HG03135 (cell line): ENCODE data around the gene MRGPRF.
"Not testable (repeated sequence)": the region's sequence is repeated elsewhere in the genome, so short reads cannot be mapped to it uniquely, and the experiment has no call there.

ENCODE experiments used
- ATAC-seq: cut with Tn5 transposase; IDR thresholded peaks from one replicate; pipeline ENCODE4 v1.9.1; 2021; ENCODE audit warnings: mild to moderate bottlenecking, moderate library complexity; ENCODE audit not compliant: unreplicated experiment

Gene MRGPRF

DNA sequence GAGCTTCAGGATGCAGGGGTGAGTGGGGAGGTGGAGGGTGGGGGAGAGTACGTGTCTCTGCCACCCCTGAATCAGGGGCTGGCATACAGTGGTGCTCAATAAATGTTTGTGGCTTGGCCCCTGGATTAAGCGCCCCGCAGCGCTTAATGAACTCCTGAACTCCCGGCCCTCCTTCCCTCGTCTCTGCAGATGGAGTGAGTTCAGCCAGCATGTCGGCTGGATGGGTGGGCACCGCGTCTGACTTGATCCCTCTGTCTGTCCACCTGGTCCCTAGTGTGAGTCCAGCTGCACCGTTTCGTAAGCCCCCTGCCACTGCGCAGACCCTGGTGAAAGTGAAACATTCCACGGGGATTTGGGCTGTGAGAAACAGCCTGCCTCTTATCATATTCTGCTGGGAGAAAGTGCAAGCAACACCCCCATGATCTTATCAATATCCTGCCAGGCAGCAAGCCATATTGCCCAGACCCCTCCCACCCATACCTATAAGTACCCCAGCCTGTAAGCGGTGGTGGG is 20.2 kb downstream of the MRGPRF start:
- no peak for ATAC-seq

DNA sequence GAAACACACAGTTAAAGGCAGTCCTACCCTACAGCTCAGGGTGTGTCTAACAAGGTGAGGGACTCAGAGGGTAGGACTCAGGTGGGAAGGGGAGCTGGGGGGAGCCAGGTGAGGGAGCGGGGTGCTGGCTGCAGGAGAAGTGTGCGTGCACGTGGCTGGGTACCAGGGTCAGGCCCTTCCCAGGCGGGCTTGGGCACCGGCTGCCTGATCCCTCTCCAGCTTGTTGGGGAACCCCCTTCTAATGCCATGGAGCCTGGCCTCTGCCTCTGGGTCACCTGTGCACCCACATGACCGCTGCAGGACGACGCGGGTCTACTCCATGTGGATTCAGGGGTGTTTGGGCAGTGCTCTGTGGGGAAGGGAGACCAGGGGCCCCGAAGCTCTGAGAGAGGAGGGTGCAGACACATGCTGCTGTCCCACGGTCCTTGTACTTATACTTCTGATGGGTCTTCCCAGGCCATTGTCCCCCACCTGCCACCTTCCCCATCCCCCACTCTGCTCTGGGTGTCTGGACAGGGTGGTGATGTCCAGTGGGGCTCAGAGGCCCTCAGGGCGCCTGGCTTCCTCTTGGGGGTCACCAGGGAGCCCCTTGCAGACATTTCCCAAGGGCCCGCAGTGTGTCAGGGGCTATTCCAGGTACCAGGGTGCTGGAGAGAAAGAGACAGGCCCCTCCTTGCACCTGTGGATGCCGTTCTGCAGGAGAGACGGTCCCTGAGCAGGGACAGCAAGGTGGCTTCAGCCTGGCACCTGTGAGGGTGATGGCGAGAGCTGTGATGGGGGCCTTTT is 21.9 kb downstream of the MRGPRF start:
- ATAC-seq = no peak

DNA sequence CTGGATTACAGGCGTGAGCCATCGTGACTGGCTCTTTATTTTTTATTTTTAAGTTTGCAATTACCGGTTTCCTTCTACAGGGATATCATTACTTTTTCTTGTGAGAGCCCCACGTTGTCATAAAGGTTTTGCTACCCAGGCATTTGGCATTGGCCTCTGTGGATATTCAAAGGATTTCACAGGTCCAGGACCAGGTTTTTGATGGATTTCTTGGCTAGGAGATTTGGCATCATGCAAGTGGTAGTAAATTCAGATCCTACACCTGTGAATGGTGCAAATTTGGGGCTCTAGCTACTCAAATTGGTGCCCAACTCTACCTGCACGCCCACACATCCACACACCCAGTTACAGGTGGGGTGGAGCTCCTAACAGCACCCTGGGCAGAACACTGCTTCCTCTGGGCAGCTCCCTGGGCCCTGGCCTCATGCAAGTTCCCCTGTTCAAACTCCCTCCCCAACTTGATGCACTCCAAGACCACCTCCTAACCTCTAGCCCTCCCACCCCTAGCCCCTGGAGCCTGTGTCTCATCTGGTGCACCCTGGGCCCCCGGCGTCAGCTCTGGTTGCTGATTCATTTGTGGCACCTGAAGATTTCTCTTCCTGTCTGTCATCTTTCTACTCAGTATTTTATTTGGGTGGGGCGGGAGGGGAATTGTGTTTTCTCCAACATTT is 23.0 kb downstream of the MRGPRF start:
- no peak for ATAC-seq

DNA sequence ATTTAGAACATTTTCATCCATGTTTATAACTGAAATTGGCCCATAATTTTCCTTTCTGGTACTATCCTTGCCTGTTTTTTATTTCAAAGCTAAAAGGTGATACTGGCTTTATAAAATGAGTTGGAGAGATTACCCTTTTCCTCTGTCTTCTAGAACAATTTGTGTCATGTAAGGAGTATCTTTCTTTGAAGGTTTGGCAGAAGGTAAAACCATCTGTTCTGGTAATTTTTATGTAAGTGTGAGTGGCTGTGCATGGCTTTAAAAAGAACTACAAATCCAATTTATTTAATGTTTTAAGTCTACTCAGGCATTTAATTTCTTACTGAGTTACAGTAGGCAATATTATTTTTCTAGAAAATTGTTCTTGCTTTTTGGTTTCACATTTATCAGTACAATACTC is 24.6 kb downstream of the MRGPRF start:
- ATAC-seq = no peak

DNA sequence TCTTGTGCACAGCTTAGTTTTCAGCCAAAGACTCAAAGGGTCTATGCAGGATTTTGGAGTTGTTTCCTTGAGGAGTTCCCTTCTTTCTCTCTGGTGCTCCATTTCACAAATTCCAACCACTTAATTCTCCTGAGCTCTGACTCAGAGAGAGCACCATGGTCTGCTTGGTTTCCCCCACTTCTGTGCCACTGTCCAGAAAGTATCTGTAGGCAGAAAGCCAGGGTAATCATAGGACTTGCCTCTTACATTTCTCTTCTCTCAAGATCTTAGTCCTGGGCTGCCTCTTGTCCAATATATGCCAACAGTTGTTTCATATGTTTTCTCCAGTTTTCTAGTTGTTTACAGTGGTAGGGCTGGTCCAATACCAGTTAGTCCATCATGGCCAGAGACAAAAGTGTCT is 25.8 kb downstream of the MRGPRF start:
- no peak for ATAC-seq

DNA sequence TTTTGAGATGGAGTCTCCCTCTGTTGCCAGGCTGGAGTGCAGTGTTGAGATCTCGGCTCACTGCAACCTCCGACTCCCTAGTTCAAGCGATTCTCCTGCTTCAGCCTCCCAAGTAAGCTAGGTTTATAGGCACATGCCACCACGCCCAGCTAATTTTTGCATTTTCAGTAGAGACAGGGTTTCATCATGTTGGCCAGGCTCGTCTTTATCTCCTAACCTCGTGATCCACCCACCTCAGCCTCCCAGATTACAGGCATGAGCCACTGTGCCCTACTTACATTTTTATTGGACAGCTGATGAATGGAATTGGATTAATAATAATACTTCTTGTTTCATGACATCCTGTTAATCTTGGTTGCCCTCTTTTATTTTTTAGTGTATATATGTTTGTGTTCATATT is 29.2 kb downstream of the MRGPRF start:
- ATAC-seq = no peak

DNA sequence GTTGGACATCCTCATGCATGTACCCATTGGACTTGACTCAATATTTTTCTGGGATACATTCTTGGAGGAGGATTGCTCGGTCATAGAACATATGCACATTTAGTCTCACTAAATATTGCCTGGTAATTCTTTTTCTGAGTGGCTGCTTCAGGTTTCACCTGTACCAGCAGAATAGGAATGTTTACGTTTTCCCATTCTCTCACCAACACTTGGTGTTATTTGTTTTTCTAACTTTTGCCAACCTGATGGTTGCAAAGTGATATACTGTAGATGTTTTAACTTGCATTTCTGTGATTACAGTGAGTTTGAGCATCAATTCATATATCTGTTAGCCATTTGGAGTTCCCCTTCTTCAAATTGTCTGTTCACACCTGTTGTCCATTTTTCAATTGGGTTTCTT is 30.9 kb downstream of the MRGPRF start:
- no peak for ATAC-seq

DNA sequence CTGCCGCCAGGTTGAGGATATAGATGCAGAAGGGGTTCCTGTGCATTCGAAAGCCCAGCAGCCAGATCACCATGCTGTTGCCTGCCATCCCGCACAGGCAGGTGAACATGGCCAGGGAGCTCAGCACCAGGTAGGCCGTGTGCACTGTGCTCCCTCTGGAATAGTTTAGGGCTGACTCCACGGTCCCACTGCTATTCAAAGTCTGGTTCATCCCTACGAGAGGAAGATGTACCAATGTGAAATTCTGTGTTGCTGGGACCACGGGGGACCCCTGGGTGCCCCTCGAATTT is 32.3 kb downstream of the MRGPRF start, which contains the start of gene MRGPRD:
TSS of gene MRGPRD (minus strand) at position 211 of the 290 bp plus-strand sequence. CDS start at position 211, 0 bp downstream.
- no peak for ATAC-seq

DNA sequence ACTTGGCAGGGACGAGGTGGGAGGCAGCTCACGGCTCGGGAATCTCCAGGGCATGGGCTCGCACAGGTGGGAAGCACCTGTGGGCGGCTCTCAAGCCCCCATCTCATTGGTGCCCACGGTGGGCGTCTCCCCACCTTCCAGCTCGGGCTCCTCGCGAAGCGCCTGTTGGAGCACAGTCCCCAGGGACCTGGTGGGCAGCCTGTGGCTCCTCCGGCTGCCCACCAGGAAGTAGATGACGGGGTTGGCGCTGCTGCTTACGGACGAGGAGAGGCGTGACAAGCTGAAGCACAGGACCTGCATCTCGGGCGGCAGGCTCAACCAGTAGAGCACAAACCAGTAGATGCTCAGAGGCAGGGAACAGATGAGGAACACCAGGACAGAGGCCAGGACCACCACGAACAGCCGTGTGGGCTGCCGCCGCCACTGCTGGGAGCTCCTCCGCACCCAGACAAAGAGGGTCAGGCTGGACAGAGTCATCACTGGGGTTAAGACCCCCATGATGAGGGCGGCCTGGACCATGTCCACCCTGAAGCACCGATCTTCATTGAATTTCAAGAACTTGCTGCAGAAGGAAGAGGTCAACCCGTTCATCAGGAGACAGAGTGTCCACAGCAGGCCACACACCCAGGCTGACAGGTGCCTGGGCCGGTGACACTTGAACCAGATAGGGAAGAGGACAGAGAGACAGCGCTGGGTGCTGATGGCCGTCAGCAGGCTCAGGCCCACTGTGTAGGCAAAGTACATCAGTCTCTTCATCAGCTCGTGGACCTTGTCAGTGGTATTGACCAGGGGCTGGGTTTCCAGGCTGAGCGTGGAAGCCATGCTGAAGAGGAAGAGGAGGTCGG is 32.9 kb downstream of the MRGPRF start:
- no peak for ATAC-seq

DNA sequence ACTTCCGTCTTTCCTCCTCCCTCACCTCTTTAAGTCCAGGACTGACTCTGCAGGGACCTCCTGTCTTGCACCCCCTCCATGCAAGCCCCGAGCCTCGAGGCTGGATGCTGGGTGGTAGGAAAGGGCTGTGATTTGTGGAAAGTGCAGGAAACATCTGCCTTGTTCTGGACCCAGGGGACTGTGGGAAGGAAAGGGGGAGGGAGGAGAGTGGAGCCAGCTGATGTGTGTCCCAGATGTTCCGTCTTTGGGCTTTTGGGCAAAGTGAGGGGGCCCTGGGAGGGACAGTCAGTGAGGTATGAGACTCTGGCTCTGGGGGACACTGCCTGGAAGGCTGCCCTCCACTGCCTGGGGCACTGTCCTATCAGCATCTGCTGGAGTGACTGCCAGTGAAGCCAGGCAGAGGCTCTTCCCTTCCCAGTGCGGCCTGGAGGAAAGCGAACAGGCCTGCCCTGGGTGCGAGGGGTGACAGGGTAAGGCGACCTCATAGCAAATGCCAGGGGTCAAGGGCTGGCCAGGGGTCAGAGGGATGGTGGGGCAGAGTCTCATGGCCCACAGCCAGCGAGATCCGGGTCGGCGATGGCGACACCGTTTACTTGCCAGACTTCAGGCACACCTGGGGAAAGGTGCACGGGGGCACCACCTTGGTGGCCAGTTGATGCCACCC is 34.0 kb downstream of the MRGPRF start:
- no peak for ATAC-seq

DNA sequence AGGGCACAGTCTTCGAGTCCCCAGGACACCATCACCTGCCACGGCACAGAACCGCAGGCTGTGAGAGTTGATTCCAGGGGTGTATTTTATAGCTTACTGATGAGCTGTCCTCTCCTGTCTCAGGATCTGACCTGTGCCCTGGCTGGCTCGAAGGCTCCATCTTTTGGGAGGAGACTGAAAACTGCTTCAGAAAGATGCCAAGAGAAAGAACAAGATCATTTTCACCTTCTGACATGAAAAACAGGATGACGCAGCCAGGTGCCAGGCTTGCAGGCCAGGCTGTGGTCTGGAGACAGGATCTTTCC is 34.5 kb downstream of the MRGPRF start:
- no peak for ATAC-seq

DNA sequence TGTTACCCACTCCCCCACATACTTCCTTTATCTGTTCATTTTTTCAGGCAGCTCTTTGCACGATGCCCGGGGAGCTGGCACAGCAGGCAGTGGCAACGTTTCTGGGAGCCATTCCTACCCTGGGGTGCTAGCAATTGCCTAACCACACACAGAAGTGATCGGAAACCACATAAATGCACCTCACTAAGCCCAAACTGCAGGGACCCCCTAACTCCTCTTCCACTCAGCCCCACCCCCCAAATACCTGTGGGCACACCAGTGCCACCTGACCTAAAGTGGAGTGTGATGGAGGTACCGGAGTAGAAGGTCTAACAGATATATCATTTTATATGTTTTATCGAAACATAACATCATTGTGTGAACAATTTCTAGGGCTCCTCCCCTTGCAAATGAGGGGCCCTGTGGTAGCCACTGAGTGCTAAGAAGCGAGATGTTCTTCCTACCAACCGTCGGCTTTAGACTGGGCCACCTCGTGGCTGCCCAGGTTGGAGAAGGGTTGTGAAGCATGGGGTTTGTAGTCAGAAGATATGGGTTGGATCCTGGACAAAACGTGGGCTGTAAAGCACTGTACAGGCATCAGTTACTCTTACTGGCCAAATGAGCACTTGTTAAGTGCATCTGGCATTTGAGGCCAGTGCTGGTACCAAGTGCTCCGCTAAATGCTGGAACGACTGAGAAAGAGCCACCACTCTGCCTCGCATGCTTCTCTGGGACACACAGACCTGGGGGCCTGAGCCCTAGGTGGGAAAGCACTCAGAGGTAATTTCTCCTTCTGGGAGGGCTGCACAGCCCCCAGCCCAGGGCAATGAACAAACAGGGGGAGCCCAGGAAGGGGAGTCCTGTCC is 35.0 kb downstream of the MRGPRF start:
- no peak for ATAC-seq

DNA sequence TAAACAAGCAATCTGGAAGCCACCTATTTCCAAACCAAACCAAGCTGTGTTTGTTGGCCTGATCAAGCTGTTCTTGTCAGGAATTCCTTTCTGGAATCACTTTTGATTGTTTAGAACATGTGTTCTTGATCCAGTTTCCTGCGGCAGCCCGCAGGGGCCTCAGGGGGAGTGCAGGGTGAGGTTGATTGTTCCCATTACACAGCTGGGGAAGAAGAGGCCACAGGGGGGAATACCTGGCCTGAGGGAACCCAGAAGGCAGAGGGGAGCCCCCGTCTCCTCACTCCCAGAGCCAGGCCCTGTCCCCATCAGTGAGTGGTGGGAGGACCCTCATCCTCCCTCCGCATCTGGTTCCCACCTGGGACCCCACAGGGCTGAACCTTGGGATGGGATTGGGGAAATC is 36.5 kb downstream of the MRGPRF start:
- ATAC-seq = no peak

DNA sequence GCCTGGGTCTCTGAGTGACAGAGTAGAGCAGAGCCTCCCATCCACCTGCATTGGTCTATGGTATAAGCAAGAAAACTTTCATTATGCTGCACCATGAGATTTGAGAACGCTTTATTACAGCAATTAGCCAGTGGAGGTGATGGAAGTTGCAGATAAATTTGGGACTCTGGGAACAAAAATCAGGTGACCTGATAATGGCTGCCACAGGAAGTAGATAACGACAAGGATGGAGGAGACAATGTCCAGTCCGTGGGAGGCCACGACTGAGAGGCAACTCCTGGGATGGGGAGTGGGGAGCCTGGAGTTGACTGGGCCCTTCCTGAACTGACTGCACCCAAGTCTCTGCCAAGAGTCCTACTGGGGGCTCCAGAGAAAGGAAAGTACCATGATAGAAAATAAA is 37.0 kb downstream of the MRGPRF start:
- no peak for ATAC-seq

DNA sequence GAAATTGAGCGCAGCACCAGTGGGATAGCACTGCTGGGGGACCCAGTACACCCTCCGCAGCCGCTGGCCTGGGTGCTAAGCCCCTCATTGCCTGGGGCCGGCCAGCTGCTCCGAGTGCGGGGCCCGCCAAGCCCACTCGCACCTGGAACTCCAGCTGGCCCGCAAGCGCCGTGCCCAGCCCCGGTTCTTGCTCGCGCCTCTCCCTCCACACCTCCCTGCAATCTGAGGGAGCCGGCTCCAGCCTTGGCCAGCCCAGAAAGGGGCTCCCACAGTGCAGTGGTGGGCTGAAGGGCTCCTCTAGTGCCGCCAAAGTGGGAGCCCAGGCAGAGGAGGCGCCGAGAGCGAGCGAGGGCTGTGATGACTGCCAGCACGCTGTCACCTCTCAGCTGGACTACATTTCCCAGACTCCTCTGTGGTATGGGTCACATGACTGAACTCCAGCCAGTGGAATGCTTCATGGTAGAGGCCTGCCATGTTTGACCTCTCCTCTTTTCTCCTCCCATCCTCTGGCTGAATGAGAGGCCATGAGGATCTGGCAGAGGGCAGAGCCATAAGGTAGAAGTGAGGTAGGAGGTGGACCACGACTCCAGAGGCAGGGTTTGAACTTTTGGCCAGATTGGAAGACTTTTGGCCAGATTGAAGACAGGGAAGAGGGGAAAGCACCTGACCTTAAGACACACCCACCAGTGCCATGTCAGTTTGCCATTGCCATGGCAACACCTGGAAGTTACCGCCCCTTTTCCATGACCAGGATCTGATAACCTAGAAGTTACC is 38.4 kb downstream of the MRGPRF start:
- no peak for ATAC-seq

DNA sequence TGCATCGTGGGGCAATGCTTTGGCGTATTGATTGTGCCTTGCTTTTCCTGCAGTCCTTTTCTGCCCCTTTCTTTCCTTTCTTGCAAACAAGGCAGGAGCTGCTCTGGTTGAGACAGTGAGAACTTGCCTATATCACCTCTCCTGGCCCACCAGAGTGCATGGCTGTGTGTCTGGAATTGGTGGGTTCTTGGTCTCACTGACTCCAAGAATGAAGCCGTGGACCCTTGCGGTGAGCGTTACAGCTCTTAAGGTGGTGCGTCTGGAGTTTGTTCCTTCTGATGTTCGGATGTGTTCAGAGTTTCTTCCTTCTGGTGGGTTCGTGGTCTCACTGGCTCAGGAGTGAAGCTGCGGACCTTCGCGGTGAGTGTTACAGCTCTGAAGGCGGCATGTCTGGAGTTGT is 39.3 kb downstream of the MRGPRF start:
- not testable (repeated sequence) for ATAC-seq

DNA sequence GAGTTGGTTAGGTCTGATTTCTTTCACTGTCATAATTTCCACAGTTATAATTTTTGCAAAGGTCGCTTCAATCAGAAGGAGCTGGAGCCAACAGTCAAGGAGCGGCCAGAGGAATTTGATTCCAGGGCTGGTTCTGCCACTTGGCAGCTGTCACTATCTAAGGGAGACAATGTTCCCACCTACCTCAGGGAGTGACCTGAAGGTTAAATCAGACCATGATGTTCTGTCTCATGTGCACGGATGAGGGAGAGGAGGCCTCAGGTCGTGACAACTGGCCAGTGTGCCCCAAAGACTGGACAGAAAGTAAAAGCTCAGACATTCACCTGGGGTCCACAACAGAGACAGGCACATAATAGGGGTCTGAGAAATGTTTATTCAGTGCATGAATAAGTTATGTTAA is 39.8 kb downstream of the MRGPRF start:
- no peak for ATAC-seq

DNA sequence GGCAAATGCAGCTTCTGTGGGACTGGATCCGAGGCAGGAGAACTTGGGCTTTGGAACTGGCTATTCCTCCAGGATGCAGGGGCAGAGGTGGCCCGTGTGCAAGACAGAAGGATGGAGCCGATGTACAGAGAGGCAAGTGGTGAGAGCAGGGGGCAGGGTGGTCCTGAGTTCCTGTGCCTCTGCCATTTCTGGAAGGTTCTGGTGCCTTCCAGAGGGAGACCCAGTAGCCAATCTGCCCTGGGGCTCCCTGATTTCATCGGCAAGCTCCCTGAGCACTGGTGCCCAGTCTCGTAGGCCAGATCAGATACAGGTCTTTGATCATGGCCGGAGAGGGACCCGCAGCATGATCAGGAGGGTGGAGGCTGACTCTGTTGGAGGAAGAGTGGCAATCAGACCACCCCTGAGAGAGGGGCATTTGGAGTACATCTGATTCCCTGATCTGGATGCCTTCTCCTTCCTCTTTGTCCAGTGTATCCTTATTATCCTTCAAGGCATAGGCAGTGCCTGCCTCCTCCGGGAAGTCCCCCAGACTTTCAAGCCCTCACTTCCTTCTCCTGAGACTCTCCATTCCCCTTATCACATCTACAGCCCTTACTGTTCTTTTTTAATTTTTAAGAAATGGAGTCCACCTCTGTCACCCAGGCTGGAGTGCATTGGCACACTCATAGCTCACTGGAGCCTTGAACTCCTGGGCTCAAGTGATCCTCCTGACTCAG is 42.0 kb downstream of the MRGPRF start:
- no peak for ATAC-seq

DNA sequence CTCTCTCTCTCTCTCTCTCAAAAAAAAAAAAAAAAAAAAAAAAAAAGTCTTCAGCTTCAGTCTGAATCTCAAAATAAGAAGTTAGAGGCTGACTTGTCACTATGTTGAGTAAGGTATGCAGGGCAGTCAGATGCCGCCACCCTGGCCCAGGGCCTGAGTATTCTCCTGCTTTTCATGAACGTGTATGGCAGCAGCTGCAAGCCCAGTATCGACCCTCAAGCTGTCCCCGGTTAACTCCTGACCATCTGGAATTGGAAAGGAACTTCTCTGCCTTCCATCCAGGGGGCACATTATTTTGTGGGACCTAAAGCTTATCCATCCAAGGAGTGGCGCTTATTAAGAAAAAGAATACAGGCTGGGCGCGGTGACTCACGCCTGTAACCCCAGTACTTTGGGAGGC is 43.7 kb downstream of the MRGPRF start:
- no peak for ATAC-seq
